ENCODE measurements around the gene P2RY13. TPM values are rescaled to one million over a fixed set of nuclear protein-coding genes. Genes with fewer than 3 reads are reported as not detected.

P2RY13 gene
- total RNA-seq, 1 experiment from 2014 or later: not detected

GRCh38 chr3:151303751-151304150 is 25.6 kb downstream of the P2RY13 start:
- peaks cover 46% of the 10 kb centered on the region for H3K4me1 Mint-ChIP-seq
- no peak overlapping the region for H3K4me3 Mint-ChIP-seq
- CTCF ChIA-PET: interaction anchor here (0.6 to 1.0 kb wide), 2 partner anchors 96 to 114 kb away, joined by 3 to 5 read pairs; no protein-coding TSS in a partner anchor
- no peak for DNase-seq (ENCODE audit: low spot score)
- peak overlapping the region; percentile 72 for H3K27ac Mint-ChIP-seq
- no peak for ATAC-seq
- POLR2A ChIA-PET: no interaction called here
- no peaks in the 10 kb centered on the region for H3K36me3 Mint-ChIP-seq
- TF ChIP-seq NFYB (CRISPR knock-in tag; conservative IDR thresholded peaks at IDR 0.05; ENCODE audit: low read depth): no peak
- no peak for TF ChIP-seq ATF3 (CRISPR knock-in tag; conservative IDR thresholded peaks at IDR 0.05)
- TF ChIP-seq NR2C2 (CRISPR knock-in tag; IDR thresholded peaks at IDR 0.05): no peak
- TF ChIP-seq SP1 (CRISPR knock-in tag; conservative IDR thresholded peaks at IDR 0.05): no peak
- no peak for TF ChIP-seq TCF7 (CRISPR knock-in tag; IDR thresholded peaks at IDR 0.05; ENCODE audit: low read depth)
- no peak for TF ChIP-seq IRF1 (CRISPR knock-in tag; IDR thresholded peaks at IDR 0.05)
- H3K27me3 Mint-ChIP-seq (ENCODE audit: low read depth): no peaks in the 10 kb centered on the region
- no peaks in the 10 kb centered on the region for H3K9me3 Mint-ChIP-seq

GRCh38 chr3:151301787-151302186 is 27.6 kb downstream of the P2RY13 start:
- no peak overlapping the region for H3K27ac Mint-ChIP-seq
- CTCF ChIA-PET: no interaction called here
- no peaks in the 10 kb centered on the region for H3K36me3 Mint-ChIP-seq
- H3K9me3 Mint-ChIP-seq: no peaks in the 10 kb centered on the region
- peaks cover 35% of the 10 kb centered on the region for H3K4me1 Mint-ChIP-seq
- POLR2A ChIA-PET: no interaction called here
- DNase-seq (ENCODE audit: low spot score): no peak
- H3K4me3 Mint-ChIP-seq: no peak overlapping the region
- ATAC-seq: no peak
- TF ChIP-seq ZNF281 (CRISPR knock-in tag; IDR thresholded peaks at IDR 0.05): no peak
- no peak for TF ChIP-seq PRRX2 (CRISPR knock-in tag; IDR thresholded peaks at IDR 0.05)
- no peak for TF ChIP-seq EMX1 (CRISPR knock-in tag; IDR thresholded peaks at IDR 0.05)
- no peak for TF ChIP-seq SP1 (CRISPR knock-in tag; conservative IDR thresholded peaks at IDR 0.05)
- no peak for TF ChIP-seq E2F4 (CRISPR knock-in tag; IDR thresholded peaks at IDR 0.05; ENCODE audit: borderline replicate concordance, low read depth)
- TF ChIP-seq FOXJ3 (CRISPR knock-in tag; IDR thresholded peaks at IDR 0.05; ENCODE audit: borderline replicate concordance): no peak
- TF ChIP-seq ZNF263 (CRISPR knock-in tag; IDR thresholded peaks at IDR 0.05; ENCODE audit: low read depth): no peak
- no peak for TF ChIP-seq AFF4 (CRISPR knock-in tag; IDR thresholded peaks at IDR 0.05; ENCODE audit: borderline replicate concordance)
- no peak for TF ChIP-seq RELA (CRISPR knock-in tag; IDR thresholded peaks at IDR 0.05; ENCODE audit: borderline replicate concordance)
- no peak for TF ChIP-seq STAT6 (CRISPR knock-in tag; conservative IDR thresholded peaks at IDR 0.05; ENCODE audit: low read depth)
- no peak for TF ChIP-seq MLX (CRISPR knock-in tag; IDR thresholded peaks at IDR 0.05)
- TF ChIP-seq USF2 (CRISPR knock-in tag; IDR thresholded peaks at IDR 0.05): no peak
- H3K27me3 Mint-ChIP-seq (ENCODE audit: low read depth): no peaks in the 10 kb centered on the region
